22Rv1 (cell line): ENCODE measurements around the gene PARD3B.

Experiments
- H3K27ac ChIP-seq: fragments of 450-650 bp; 2 replicates; pipeline ENCODE4 v1.5.1; 2017
- CTCF ChIP-seq: fragments of 450-650 bp; IDR thresholded peaks from 2 replicates; pipeline ENCODE4 v1.5.1; 2017; ENCODE audit warnings: mild to moderate bottlenecking
- ZFX ChIP-seq: fragments of 450-650 bp; IDR thresholded peaks from 2 replicates; pipeline ENCODE4 v1.6.1; 2017; ENCODE audit warnings: antibody characterized with exemption, borderline replicate concordance

PARD3B gene

GRCh38 chr2:205612636-205613035 lies 1067.4 kb downstream of the PARD3B start:
- TF ChIP-seq CTCF (no peak), ZFX (no peak)
- H3K27ac ChIP-seq = no peak overlapping the region

- H3K27ac ChIP-seq = no peak overlapping the region
- TF ChIP-seq ZFX (no peak), CTCF (no peak)
These were observed 1068.8 kb downstream of the PARD3B start for GRCh38 chr2:205613970-205614559.

GRCh38 chr2:205614965-205615364 lies 1069.7 kb downstream of the PARD3B start:
- TF ChIP-seq ZFX = no peak
- TF ChIP-seq CTCF = no peak
- no peak overlapping the region for H3K27ac ChIP-seq

GRCh38 chr2:205617905-205618304 lies 1072.6 kb downstream of the PARD3B start:
- TF ChIP-seq ZFX (no peak), CTCF (no peak)
- H3K27ac ChIP-seq = no peak overlapping the region

- H3K27ac ChIP-seq = no peak overlapping the region
- no peak for TF ChIP-seq ZFX
- TF ChIP-seq CTCF = no peak
These were observed 1074.3 kb downstream of the PARD3B start for GRCh38 chr2:205619600-205619999.

- TF ChIP-seq ZFX (no peak), CTCF (no peak)
- H3K27ac ChIP-seq = no peak overlapping the region
These were observed 1081.8 kb downstream of the PARD3B start for GRCh38 chr2:205627085-205627484.

- TF ChIP-seq ZFX = no peak
- no peak for TF ChIP-seq CTCF
- H3K27ac ChIP-seq = no peak overlapping the region
These were observed 1083.1 kb downstream of the PARD3B start for GRCh38 chr2:205628422-205628821.
